Natural killer cell (primary cell): ENCODE data around the gene MYO5B. TPM values are rescaled to one million over a fixed set of nuclear protein-coding genes. Genes with fewer than 3 reads are reported as not detected.

Source experiments
- ATAC-seq, 3 donors: fragments of 150-1000 bp in 2 of 3; fragments of 200-7000 bp in 1 of 3; cut with Tn5 transposase; 1 replicate in 1 of 3; 2 replicates in 2 of 3; pipeline ENCODE4 v1.10.0; 2021; ENCODE audit warnings: mild to moderate bottlenecking in 2 of 3, moderate library complexity in 2 of 3
- DNase-seq, 2 donors: peaks; one replicate each; pipeline versions ENCODE4 v3.0.0 to v3.0.0-alpha.2; 2013 to 2021; ENCODE audit warnings: mixed read lengths in 1 of 2
- H3K27ac ChIP-seq: one replicate; pipeline ENCODE4 v1.5.1; 2013; ENCODE audit warnings: mild to moderate bottlenecking, low read length
- H3K27me3 ChIP-seq: one replicate; pipeline ENCODE4 v1.6.1; 2013; ENCODE audit warnings: low read length; ENCODE audit not compliant: control insufficient read depth, insufficient read depth
- H3K36me3 ChIP-seq: one replicate; pipeline ENCODE4 v1.6.1; 2013; ENCODE audit warnings: low read length; ENCODE audit not compliant: control insufficient read depth, insufficient read depth
- H3K4me1 ChIP-seq: one replicate; pipeline ENCODE4 v1.6.1; 2013; ENCODE audit warnings: low read length; ENCODE audit not compliant: control insufficient read depth, insufficient read depth
- H3K4me3 ChIP-seq: one replicate; pipeline ENCODE4 v1.5.1; 2013; ENCODE audit warnings: low read length
- H3K9me3 ChIP-seq: one replicate; pipeline ENCODE4 v1.6.1; 2013; ENCODE audit warnings: low read length; ENCODE audit not compliant: control insufficient read depth, insufficient read depth
- H3K27ac Mint-ChIP-seq, 2 donors: one replicate each; pipeline ENCODE4 v1.8.0; 2022; ENCODE audit warnings: mild to moderate bottlenecking in 2 of 2, mixed read lengths in 2 of 2, moderate library complexity in 1 of 2
- H3K27me3 Mint-ChIP-seq, 2 donors: one replicate each; pipeline ENCODE4 v1.8.0; 2022; ENCODE audit warnings: low read depth in 2 of 2, mixed read lengths in 2 of 2
- H3K36me3 Mint-ChIP-seq: one replicate; pipeline ENCODE4 v1.8.0; 2022; ENCODE audit warnings: mixed read lengths
- H3K4me1 Mint-ChIP-seq, 2 donors: one replicate each; pipeline ENCODE4 v1.8.0; 2022; ENCODE audit warnings: mixed read lengths in 2 of 2
- H3K4me3 Mint-ChIP-seq: one replicate; pipeline ENCODE4 v1.8.0; 2022; ENCODE audit warnings: mild to moderate bottlenecking, moderate library complexity, mixed read lengths
- H3K9me3 Mint-ChIP-seq, 2 donors: one replicate each; pipeline ENCODE4 v1.8.0; 2022; ENCODE audit warnings: mixed read lengths in 2 of 2
- WGBS: methylation state at CpG from one replicate; pipeline ENCODE4 v1.1.7; 2013; ENCODE audit warnings: missing lambda C conversion rate; ENCODE audit not compliant: insufficient coverage; 5-methylcytosine and 5-hydroxymethylcytosine counted together
- intact Hi-C: fragments of 100-400 bp; cut with micrococcal nuclease; formaldehyde crosslinking; loops from one replicate; pipeline ENCODE4 v1.14.2; 2022
- total RNA-seq, 4 donors: library from RNA; stranded (reverse); fragments of 120-200 nt in 1 of 4; gene quantifications; one replicate each; pipeline versions ENCODE4 v1.2.3 to v1.2.4, GENCODE V29; 2013 to 2022
- TF ChIP-seq, protein P1 (sequence below): fragments of 200-600 bp; IDR thresholded peaks from one replicate; pipeline ENCODE4 v1.8.0; 2022; ENCODE audit warnings: antibody characterized with exemption

MYO5B gene
- total RNA-seq, 3 donors from 2014 or later (not counting 1 experiment from before 2014, with no cell fraction given): 0.33 TPM; not detected in 2

DNA sequence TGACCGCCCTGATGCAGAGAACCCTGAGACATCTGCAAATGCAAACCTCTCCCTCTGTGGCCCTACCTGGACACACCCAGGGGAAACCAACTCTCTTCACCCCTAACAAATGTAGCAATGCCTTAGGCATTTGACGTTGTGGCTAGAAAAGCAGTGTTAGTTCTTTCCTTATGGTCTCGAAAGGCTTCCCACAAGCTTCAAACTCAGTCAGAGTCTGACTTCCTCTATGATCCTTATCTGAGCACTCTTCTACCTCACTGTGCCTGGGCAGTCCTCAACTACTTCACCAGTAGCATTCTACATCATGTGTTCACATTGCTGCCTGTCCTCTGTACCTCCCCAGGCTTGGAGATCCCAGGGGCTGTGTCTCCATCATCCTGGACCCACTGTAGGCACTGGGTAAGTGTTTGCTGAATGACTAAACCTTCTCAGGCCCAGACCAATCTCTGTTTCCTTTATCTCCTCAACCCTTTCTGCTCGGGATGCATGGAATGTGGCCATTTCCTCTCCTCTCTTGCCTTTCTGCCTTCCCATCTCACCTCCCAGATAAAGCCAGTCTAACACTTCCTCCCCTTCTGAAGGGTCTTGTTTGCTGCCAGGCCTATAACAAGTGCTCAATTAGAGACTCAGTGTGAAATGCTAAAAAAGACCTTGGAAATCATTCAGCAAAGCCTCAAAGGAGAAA is 289.9 kb downstream of the MYO5B start:
- no peaks in the 10 kb centered on the region for H3K9me3 Mint-ChIP-seq
- Histone ChIP-seq H3K4me1 (no peaks in the 10 kb centered on the region), H3K4me3 (no peak overlapping the region), H3K27me3 (no peaks in the 10 kb centered on the region), H3K36me3 (no peaks in the 10 kb centered on the region), H3K27ac (no peak overlapping the region), H3K9me3 (no peaks in the 10 kb centered on the region)
- no peak overlapping the region for H3K4me3 Mint-ChIP-seq
- ATAC-seq (no peak), DNase-seq (no peak)
- H3K27ac Mint-ChIP-seq: no peak overlapping the region
- H3K27me3 Mint-ChIP-seq: peaks cover 0 to 14% of the 10 kb centered on the region in 2 donors
- H3K4me1 Mint-ChIP-seq: no peaks in the 10 kb centered on the region
- no peaks in the 10 kb centered on the region for H3K36me3 Mint-ChIP-seq
- TF ChIP-seq, protein P1, sequence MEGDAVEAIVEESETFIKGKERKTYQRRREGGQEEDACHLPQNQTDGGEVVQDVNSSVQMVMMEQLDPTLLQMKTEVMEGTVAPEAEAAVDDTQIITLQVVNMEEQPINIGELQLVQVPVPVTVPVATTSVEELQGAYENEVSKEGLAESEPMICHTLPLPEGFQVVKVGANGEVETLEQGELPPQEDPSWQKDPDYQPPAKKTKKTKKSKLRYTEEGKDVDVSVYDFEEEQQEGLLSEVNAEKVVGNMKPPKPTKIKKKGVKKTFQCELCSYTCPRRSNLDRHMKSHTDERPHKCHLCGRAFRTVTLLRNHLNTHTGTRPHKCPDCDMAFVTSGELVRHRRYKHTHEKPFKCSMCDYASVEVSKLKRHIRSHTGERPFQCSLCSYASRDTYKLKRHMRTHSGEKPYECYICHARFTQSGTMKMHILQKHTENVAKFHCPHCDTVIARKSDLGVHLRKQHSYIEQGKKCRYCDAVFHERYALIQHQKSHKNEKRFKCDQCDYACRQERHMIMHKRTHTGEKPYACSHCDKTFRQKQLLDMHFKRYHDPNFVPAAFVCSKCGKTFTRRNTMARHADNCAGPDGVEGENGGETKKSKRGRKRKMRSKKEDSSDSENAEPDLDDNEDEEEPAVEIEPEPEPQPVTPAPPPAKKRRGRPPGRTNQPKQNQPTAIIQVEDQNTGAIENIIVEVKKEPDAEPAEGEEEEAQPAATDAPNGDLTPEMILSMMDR: no peak
- 16% methylated on average over 4 of the region's 4 CpGs for WGBS
- intact Hi-C loops: no loop called here

DNA sequence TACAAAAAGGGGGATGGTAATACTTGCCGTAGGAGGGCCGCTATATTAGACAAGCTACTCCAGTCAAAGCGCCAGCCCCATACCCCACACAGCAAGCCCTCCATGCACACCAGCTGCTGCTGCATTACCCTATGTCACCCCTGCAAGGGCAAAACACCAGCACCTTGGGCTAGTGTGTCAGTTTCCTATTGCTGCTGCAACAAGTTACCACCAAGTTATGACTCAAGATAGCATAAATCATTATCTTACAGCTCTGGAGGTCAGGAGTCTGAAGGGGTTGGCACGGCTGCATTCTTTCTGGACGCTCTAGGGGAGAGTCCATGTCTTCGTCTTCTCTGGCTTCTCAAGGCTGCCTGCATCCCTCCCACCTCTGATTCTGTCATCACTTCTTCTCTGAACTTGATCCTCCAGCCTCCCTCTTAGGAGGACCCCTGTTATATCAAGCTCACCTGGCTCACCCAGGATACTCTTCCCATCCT is 293.0 kb downstream of the MYO5B start:
- Histone ChIP-seq H3K36me3 (no peaks in the 10 kb centered on the region), H3K4me3 (no peak overlapping the region), H3K27ac (no peak overlapping the region), H3K4me1 (no peaks in the 10 kb centered on the region), H3K27me3 (no peaks in the 10 kb centered on the region), H3K9me3 (no peaks in the 10 kb centered on the region)
- DNase-seq (no peak), ATAC-seq (no peak)
- TF ChIP-seq, protein P1: no peak
- H3K27ac Mint-ChIP-seq: no peak overlapping the region
- H3K36me3 Mint-ChIP-seq: no peaks in the 10 kb centered on the region
- H3K4me3 Mint-ChIP-seq: no peak overlapping the region
- H3K27me3 Mint-ChIP-seq: peaks cover 0 to 7% of the 10 kb centered on the region in 2 donors
- no peaks in the 10 kb centered on the region for H3K9me3 Mint-ChIP-seq
- no peaks in the 10 kb centered on the region for H3K4me1 Mint-ChIP-seq
- WGBS: 89% methylated on average over 6 of the region's 6 CpGs
- intact Hi-C loops: no loop called here

DNA sequence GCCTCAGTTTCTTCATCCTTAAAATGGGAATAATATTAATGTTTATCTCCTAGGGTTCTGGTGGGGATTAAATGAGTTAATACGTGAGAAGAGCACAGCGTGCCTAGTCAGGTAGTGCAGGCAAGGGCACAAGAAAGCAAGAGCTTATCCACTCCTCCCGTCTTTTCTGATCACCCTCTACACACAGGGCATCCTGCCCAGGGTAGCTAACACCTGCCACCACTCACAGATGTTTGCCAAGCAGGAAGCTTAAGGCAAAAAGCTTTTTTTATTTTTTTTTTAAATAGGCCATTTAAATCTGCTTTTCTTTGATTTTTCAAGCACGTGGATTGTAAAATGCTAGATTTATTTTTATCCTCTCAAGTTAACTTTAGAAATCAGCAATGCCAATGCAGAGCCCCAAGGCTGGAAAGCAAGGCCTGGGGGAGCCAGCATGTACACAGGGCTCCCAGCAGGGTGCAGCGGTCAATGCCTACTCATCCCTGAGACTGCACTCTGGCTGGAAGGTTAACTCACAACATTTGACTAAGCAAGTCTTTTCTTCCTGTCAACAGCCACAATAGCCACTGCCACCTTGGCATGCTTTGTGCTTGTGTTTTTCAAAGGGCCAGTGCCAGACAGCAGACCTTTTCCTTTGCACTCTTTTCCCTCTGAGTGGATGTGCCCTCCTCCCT is 295.2 kb downstream of the MYO5B start:
- Histone ChIP-seq H3K4me1 (no peaks in the 10 kb centered on the region), H3K36me3 (no peaks in the 10 kb centered on the region), H3K27me3 (no peaks in the 10 kb centered on the region), H3K4me3 (no peak overlapping the region), H3K9me3 (no peaks in the 10 kb centered on the region), H3K27ac (no peak overlapping the region)
- Mint-ChIP-seq H3K4me1 (no peaks in the 10 kb centered on the region), H3K36me3 (no peaks in the 10 kb centered on the region), H3K27me3 (peaks cover 9 to 13% of the 10 kb centered on the region in 2 donors), H3K27ac (no peak overlapping the region), H3K9me3 (no peaks in the 10 kb centered on the region), H3K4me3 (no peak overlapping the region)
- intact Hi-C loops: no loop called here
- DNase-seq: no peak
- ATAC-seq: no peak
- TF ChIP-seq, protein P1: no peak
- WGBS: 86% methylated on average over 4 of the region's 5 CpGs
